GM13976 (cell line): ENCODE results near the gene UTP4.

Experiments
- DNase-seq: peaks from one replicate; pipeline ENCODE4 v3.0.0; 2012; ENCODE audit warnings: low spot score
- CTCF ChIP-seq: IDR thresholded peaks from 2 replicates; pipeline ENCODE4 v1.5.1; 2012; ENCODE audit warnings: borderline replicate concordance, mild to moderate bottlenecking; ENCODE audit not compliant: insufficient read depth; ENCODE audit errors: extremely low read depth, missing control alignments, control extremely low read depth
- in situ Hi-C: fragments of 300-500 bp; cut with MboI; formaldehyde crosslinking; loops from one replicate; pipeline ENCODE4 v1.12.0; 2022; ENCODE audit warnings: low sequenced_read_pairs, mixed read lengths, inconsistent platforms; ENCODE audit not compliant: unreplicated experiment

UTP4 gene

GRCh38 chr16:69169607-69170352 lies 37.3 kb downstream of the UTP4 start:
- in situ Hi-C loops: no loop called here
- no peak for DNase-seq
- no peak for TF ChIP-seq CTCF

- in situ Hi-C loops: no loop called here
- no peak for DNase-seq
- TF ChIP-seq CTCF: no peak
These were observed 39.1 kb downstream of the UTP4 start for GRCh38 chr16:69171325-69172084.

GRCh38 chr16:69176033-69176800 lies 43.8 kb downstream of the UTP4 start:
- in situ Hi-C loops: no loop called here
- no peak for TF ChIP-seq CTCF
- DNase-seq: no peak

- no peak for DNase-seq
- in situ Hi-C loops: no loop called here
These were observed 47.0 kb downstream of the UTP4 start for GRCh38 chr16:69179328-69180010.

GRCh38 chr16:69180011-69180338 lies 47.5 kb downstream of the UTP4 start:
- TF ChIP-seq CTCF: no peak
- in situ Hi-C loops: no loop called here
- no peak for DNase-seq

More at GRCh38 chr16:69179328-69180010, 47.0 kb downstream of the UTP4 start:
- TF ChIP-seq CTCF: no peak

GRCh38 chr16:69182730-69183416 lies 50.4 kb downstream of the UTP4 start:
- DNase-seq: no peak
- in situ Hi-C loops: no loop called here
- TF ChIP-seq CTCF: no peak
